IPS-20b (cell line): ENCODE data around the gene HTATIP2.

ENCODE experiments used
- H3K27ac ChIP-seq: one replicate; pipeline ENCODE4 v1.5.1; 2013; ENCODE audit warnings: low read length
- H3K27me3 ChIP-seq: 2 replicates; pipeline ENCODE4 v1.6.1; 2013; ENCODE audit warnings: mild to moderate bottlenecking, low read length, inconsistent platforms; ENCODE audit not compliant: insufficient read depth
- H3K36me3 ChIP-seq: 2 replicates; pipeline ENCODE4 v1.6.1; 2013; ENCODE audit warnings: low read depth, mild to moderate bottlenecking, inconsistent platforms, low read length, moderate library complexity; ENCODE audit not compliant: insufficient read depth
- H3K4me1 ChIP-seq: 2 replicates; pipeline ENCODE4 v1.6.1; 2013; ENCODE audit warnings: mild to moderate bottlenecking, control low read depth, inconsistent platforms, low read length, moderate library complexity; ENCODE audit not compliant: insufficient read depth
- H3K4me3 ChIP-seq: 2 replicates; pipeline ENCODE4 v1.5.1; 2013; ENCODE audit warnings: mild to moderate bottlenecking, low read length, inconsistent platforms
- H3K9ac ChIP-seq: 2 replicates; pipeline ENCODE4 v1.6.1; 2013; ENCODE audit warnings: low read depth, mild to moderate bottlenecking, inconsistent platforms, low read length, moderate library complexity
- H3K9me3 ChIP-seq: 2 replicates; pipeline ENCODE4 v1.6.1; 2013; ENCODE audit warnings: mild to moderate bottlenecking, low read depth, low read length, inconsistent platforms; ENCODE audit not compliant: insufficient read depth

The HTATIP2 gene

DNA sequence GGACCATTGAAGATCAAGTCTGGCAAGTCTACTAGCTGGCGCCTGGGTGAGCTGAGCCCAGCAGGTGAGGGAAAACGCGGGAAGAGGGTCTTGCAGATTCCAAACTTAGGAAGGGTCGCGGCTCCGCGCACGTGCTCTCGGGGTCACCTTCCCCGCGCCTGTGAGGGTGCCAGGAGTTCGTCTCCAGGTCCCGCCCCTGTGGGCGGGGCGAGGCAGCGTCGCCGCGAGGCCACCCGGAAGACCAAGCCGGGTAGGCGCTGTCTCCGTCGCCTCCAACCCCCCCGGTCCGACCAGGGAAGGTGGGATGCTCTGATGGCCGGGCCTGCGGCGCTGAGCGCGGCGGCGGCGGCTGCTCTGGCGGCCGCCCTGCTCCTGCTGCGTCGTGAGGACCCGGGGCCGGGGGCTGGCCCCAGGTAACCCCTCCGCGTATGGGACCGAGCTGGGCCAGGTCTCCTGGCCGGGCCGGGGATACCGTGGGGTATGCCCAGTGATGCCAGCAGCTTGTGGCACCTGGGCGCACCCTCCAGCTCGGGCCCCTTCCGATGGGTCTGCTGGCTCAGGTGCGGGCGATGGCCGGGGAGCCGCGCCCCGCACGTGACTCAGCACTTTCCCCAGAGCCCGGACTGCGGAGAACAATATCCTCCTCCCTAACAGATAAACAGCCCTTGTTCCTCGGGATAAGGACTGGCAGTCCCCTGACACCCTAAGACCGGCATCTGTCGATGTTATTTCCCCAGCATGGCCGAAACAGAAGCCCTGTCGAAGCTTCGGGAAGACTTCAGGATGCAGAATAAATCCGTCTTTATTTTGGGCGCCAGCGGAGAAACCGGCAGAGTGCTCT, at the start of gene HTATIP2:
HTATIP2 (plus strand) TSS at position 215 of the 841 bp plus-strand sequence; CDS start at position 739, 524 bp downstream.
- peak within 1 kb of the TSS; percentile 62 for H3K9ac ChIP-seq
- H3K4me1 ChIP-seq, result peaks cover 9% of the 10 kb centered on the region; the same call in 1 of the 2 replicates
- H3K36me3 ChIP-seq, result no peaks in the 10 kb centered on the region
- H3K27me3 ChIP-seq, result peaks cover 34% of the 10 kb centered on the region
- H3K27ac ChIP-seq, result no peak within 1 kb of the TSS
- no peaks in the 10 kb centered on the region for H3K9me3 ChIP-seq
- H3K4me3 ChIP-seq, result peak within 1 kb of the TSS; percentile 78

DNA sequence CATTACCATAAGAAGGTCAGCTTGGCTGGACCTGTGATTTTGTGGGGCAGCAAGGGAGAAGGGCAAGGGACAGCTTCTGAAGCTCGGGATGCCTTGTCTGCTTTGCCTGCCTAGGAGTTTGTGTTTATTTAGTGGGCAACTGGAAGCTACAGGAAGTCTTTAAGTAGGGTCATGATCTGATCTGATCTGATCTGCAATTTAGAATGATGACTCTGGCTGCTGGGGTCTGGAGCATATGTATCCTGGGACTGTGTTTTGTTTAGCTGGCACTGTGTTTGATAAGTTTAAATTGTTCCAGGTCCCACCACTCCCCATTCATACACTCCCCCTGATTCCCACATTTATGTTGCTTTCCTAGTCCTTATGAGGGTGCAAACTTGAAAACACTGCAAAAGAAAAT, 47.7 kb upstream of the HTATIP2 start:
- no peaks in the 10 kb centered on the region for H3K36me3 ChIP-seq
- no peak overlapping the region for H3K4me3 ChIP-seq
- H3K9me3 ChIP-seq, result no peaks in the 10 kb centered on the region
- H3K9ac ChIP-seq, result no peak overlapping the region
- H3K27ac ChIP-seq, result no peak overlapping the region
- peaks cover 10% of the 10 kb centered on the region; the same call in 1 of the 2 replicates for H3K27me3 ChIP-seq
- H3K4me1 ChIP-seq, result no peaks in the 10 kb centered on the region

GRCh38 chr11:20321177-20321576, 42.3 kb upstream of the HTATIP2 start:
- peaks cover 7% of the 10 kb centered on the region; the same call in 1 of the 2 replicates for H3K27me3 ChIP-seq
- H3K4me1 ChIP-seq, result no peaks in the 10 kb centered on the region
- no peaks in the 10 kb centered on the region for H3K9me3 ChIP-seq
- no peak overlapping the region for H3K4me3 ChIP-seq
- no peak overlapping the region for H3K27ac ChIP-seq
- H3K9ac ChIP-seq, result no peak overlapping the region
- no peaks in the 10 kb centered on the region for H3K36me3 ChIP-seq

DNA sequence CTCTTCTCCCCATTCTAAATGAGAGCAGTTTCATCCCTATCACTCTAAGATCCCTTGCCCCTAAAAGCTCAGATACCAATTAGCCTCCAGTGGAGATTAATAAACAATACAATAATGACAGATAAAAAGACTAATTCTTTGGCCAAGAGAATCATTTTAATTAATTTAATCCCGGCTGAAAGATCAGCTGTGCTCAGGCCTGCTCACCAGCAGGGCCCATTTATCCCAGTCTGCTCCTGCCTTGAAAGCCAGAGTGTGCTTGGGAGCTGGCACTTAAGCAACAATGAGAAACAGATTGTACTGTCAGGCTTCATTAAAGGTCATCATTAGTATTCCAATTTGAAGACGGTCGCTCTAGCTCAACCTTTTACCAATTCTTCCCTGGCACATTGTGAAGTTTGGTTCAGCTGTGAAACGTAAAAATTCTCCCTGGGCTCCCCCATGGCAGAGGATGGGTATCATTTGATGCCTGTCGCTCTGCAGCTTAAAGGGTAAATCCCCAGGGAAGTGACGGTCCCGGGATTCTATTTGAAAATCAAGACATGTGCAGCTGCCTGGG, 36.1 kb upstream of the HTATIP2 start:
- no peaks in the 10 kb centered on the region for H3K9me3 ChIP-seq
- H3K27me3 ChIP-seq, result peaks cover 3% of the 10 kb centered on the region; the same call in 1 of the 2 replicates
- no peak overlapping the region for H3K9ac ChIP-seq
- no peak overlapping the region for H3K4me3 ChIP-seq
- H3K27ac ChIP-seq, result no peak overlapping the region
- H3K36me3 ChIP-seq, result no peaks in the 10 kb centered on the region
- no peaks in the 10 kb centered on the region for H3K4me1 ChIP-seq

DNA sequence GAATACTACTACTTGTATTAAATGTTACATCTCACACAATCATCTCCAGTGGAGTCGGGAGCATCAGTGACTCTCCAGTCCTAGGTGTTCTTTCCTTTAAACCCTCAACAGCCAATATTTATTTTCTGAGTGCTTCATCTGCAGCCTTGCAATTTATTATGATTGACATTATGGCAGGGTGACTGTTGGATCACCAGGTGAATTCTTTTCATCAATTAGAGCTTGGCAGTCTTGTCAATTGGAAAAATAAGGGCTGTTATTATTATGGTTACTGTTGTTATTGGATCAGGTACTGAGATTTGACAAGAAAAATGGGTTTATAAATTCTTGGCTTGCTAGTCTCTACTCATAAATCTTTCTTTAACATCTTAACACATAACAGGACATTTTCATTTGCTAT, 27.5 kb upstream of the HTATIP2 start:
- Histone ChIP-seq H3K36me3 (no peaks in the 10 kb centered on the region), H3K9ac (no peak overlapping the region), H3K27ac (no peak overlapping the region), H3K9me3 (no peaks in the 10 kb centered on the region), H3K27me3 (peaks cover 12% of the 10 kb centered on the region; the same call in 1 of the 2 replicates), H3K4me1 (peaks cover 6% of the 10 kb centered on the region; the same call in 1 of the 2 replicates), H3K4me3 (no peak overlapping the region)

DNA sequence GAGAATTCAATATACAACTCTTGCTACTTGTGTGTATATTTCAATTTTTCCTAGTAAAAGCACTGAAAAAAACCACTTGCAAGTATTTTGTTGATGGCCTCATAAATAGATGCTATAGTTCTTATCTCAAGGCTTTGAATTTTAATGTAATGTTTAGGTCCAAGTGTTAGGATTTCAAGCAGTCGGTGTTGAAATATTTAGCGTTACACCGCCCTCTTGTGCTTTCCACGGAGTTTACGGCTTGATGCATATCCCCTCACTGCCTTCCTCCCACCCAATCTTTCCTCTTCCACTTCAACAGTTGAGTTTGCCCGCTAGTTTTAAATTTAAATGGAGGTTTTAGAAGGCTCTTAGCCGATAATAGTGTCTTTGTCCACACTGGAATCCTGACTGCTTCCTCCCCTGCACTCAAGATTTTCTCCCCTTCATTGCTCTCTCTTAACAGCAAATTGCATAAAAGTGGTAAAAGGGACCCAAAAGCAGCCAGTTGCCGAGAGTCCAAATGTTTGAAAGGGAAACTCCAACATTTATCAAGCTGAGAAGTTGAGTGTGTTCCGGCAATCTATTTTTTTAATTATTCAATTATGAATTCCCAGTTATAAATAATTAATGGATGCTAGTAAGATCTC, 25.9 kb upstream of the HTATIP2 start:
- no peak overlapping the region for H3K4me3 ChIP-seq
- H3K27ac ChIP-seq, result no peak overlapping the region
- H3K9ac ChIP-seq, result no peak overlapping the region
- H3K4me1 ChIP-seq, result peaks cover 11% of the 10 kb centered on the region; the same call in 1 of the 2 replicates
- no peaks in the 10 kb centered on the region for H3K9me3 ChIP-seq
- H3K27me3 ChIP-seq, result peaks cover 24% of the 10 kb centered on the region; the same call in 1 of the 2 replicates
- H3K36me3 ChIP-seq, result no peaks in the 10 kb centered on the region

DNA sequence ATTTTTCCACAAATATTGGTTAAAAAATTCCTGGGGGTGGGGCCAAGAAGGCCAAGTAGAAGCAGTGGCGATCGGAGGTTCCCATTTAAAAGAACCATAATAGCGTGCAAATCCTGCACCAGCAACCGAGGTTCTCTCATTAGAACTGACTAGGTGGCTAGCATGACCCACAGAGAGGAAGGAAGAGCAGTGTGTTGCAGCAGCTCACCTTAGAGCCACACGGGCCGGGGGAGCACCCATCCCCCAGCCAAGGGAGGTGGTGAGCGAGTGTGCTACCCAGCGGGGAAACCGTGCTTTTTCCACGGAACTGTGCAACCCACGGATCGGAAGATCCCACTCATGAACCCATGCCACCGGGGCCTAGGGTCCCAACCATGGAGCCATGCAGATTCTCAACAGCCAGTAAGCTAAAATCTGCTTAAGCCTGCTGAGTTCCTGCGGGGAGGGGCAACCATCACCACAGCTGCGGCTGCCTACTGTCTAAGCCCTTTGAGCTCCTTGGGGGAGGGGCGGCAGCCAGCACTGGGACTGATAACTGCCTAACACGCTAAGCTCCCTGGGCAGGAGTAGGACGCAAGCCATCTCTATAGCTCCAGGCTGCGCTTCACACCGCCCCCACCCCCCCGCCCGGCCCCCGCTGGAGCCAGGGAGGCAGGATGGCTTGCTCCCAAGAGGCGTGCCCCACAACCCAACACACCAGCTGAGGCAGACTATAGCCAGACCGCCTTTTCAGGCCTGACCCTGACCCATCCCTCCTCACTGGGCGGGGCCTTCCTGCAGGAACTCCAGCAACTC, 21.0 kb upstream of the HTATIP2 start:
- peak overlapping the region; percentile 53; the same call in 1 of the 2 replicates for H3K4me3 ChIP-seq
- H3K9ac ChIP-seq, result 0 out of 2 replicates have a peak overlapping the region, but pooled peaks have one; percentile 5
- no peak overlapping the region for H3K27ac ChIP-seq
- no peaks in the 10 kb centered on the region for H3K9me3 ChIP-seq
- peaks cover 22% of the 10 kb centered on the region; the same call in 1 of the 2 replicates for H3K27me3 ChIP-seq
- no peaks in the 10 kb centered on the region for H3K36me3 ChIP-seq
- peaks cover 11% of the 10 kb centered on the region; the same call in 1 of the 2 replicates for H3K4me1 ChIP-seq

- Histone ChIP-seq H3K36me3 (no peaks in the 10 kb centered on the region), H3K4me3 (no peak overlapping the region), H3K9me3 (no peaks in the 10 kb centered on the region), H3K4me1 (no peaks in the 10 kb centered on the region), H3K27ac (no peak overlapping the region), H3K9ac (no peak overlapping the region), H3K27me3 (peaks cover 8% of the 10 kb centered on the region; the same call in 1 of the 2 replicates)
These were observed 12.4 kb upstream of the HTATIP2 start for GRCh38 chr11:20351136-20351535.

- H3K27me3 ChIP-seq, result peaks cover 8% of the 10 kb centered on the region; the same call in 1 of the 2 replicates
- H3K27ac ChIP-seq, result no peak overlapping the region
- no peaks in the 10 kb centered on the region for H3K4me1 ChIP-seq
- no peak overlapping the region for H3K4me3 ChIP-seq
- no peaks in the 10 kb centered on the region for H3K9me3 ChIP-seq
- H3K36me3 ChIP-seq, result no peaks in the 10 kb centered on the region
- no peak overlapping the region for H3K9ac ChIP-seq
These were observed 11.7 kb upstream of the HTATIP2 start for GRCh38 chr11:20351751-20352262.

- H3K4me3 ChIP-seq, result no peak overlapping the region
These were observed 9.6 kb upstream of the HTATIP2 start for GRCh38 chr11:20353829-20354434.

More at GRCh38 chr11:20353829-20354434, 9.6 kb upstream of the HTATIP2 start:
- H3K27ac ChIP-seq, result no peak overlapping the region
- H3K9ac ChIP-seq, result no peak overlapping the region
- H3K4me1 ChIP-seq, result no peaks in the 10 kb centered on the region
- H3K9me3 ChIP-seq, result no peaks in the 10 kb centered on the region
- no peaks in the 10 kb centered on the region for H3K36me3 ChIP-seq
- peaks cover 8% of the 10 kb centered on the region; the same call in 1 of the 2 replicates for H3K27me3 ChIP-seq
